ENCODE data around the gene PCLO.

Gene PCLO, protein sequence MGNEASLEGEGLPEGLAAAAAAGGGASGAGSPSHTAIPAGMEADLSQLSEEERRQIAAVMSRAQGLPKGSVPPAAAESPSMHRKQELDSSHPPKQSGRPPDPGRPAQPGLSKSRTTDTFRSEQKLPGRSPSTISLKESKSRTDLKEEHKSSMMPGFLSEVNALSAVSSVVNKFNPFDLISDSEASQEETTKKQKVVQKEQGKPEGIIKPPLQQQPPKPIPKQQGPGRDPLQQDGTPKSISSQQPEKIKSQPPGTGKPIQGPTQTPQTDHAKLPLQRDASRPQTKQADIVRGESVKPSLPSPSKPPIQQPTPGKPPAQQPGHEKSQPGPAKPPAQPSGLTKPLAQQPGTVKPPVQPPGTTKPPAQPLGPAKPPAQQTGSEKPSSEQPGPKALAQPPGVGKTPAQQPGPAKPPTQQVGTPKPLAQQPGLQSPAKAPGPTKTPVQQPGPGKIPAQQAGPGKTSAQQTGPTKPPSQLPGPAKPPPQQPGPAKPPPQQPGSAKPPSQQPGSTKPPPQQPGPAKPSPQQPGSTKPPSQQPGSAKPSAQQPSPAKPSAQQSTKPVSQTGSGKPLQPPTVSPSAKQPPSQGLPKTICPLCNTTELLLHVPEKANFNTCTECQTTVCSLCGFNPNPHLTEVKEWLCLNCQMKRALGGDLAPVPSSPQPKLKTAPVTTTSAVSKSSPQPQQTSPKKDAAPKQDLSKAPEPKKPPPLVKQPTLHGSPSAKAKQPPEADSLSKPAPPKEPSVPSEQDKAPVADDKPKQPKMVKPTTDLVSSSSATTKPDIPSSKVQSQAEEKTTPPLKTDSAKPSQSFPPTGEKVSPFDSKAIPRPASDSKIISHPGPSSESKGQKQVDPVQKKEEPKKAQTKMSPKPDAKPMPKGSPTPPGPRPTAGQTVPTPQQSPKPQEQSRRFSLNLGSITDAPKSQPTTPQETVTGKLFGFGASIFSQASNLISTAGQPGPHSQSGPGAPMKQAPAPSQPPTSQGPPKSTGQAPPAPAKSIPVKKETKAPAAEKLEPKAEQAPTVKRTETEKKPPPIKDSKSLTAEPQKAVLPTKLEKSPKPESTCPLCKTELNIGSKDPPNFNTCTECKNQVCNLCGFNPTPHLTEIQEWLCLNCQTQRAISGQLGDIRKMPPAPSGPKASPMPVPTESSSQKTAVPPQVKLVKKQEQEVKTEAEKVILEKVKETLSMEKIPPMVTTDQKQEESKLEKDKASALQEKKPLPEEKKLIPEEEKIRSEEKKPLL (N-terminal part only)

DNA sequence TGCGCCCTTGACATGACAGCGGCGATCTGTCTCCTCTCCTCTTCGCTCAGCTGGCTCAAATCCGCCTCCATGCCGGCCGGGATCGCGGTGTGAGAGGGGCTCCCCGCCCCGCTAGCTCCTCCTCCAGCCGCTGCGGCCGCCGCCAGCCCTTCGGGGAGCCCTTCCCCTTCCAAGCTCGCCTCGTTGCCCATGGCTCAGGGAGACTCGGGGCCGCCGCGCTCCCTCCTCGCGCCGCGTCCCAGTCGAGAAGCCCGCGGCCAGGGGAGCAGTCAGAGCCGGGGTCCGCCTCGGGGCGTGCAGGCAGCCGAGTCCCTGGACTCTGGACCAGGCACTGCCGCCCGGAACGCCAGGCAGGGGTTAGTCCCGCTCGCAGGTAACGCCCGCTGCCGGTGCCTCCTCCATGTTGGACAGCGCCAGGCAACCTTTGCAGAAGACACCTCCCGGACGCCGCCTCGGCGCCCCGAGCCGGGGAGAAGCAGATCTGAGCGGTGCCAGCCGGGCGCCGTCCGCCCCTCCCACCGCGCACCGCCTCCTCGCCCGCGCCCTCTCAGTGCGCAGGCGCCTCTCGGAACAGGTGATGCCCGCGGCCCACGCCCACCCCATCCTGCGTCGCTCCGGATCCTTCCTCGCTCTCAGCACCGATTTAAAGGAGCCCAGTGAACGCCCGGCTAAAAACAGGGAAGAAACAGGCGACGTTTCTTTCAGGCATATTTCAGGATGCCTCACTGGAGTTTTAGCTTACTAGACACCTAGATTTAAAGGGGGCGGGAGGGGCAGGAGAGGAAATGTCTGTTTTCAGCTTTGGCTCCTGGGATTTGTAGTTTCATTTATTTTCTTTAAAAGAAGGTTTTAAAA, at the start of gene PCLO:
Gene PCLO, minus strand, starts transcription at position 483 of the 855 bp plus-strand sequence. Its CDS starts 292 bp downstream, at position 191.
- peak within 1 kb of the TSS; percentile 81 for H3K4me3 ChIP-seq (ENCODE audit: low read depth, low read length)
- peak; percentile 81 for DNase-seq (ENCODE audit: low read depth)
- TF ChIP-seq CTCF (conservative IDR thresholded peaks at IDR 0.05; ENCODE audit: low read depth, low read length): no peak

DNA sequence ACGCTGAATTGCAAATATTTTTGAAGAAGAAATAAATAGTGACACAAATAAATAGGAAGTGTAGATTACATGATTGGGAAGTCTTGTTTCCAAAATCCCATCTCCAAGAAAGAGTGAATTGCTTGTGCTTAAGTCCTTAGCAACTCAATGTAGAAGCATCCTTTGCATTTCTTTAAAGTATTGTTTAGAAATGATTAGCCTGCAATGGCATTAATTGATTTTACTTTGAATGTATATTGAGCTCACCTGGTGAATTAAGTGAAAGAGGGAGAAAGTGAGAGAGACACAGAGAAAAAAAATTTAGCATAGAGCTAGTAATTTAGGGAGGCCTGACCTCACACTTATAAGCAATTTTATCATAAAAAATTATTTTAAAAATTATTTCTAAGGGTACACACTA, 49.0 kb upstream of the PCLO start:
- no peak for DNase-seq (ENCODE audit: low read depth)
- TF ChIP-seq CTCF (conservative IDR thresholded peaks at IDR 0.05; ENCODE audit: low read depth, low read length): no peak
- no peak overlapping the region for H3K4me3 ChIP-seq (ENCODE audit: low read depth, low read length)

DNA sequence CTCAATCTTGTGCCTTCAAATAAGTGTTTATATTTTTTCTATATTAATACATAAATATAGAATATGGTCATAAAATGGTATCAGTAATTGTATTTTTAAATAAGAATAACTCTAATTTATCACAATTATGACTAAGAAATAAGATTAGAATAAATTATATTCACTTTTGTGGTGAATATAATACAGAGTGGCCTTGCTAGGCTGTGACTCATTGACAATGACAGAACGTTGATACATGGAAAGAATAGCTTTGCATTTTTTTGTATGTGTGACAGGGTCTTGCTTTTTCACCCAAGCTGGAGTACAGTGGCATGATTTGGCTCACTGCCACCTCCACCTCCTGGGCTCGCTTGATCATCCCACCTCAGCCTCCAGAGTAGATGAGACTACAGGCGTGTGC, 47.8 kb upstream of the PCLO start:
- no peak for TF ChIP-seq CTCF (conservative IDR thresholded peaks at IDR 0.05; ENCODE audit: low read depth, low read length)
- DNase-seq (ENCODE audit: low read depth): no peak
- H3K4me3 ChIP-seq (ENCODE audit: low read depth, low read length): no peak overlapping the region

GRCh38 chr7:83204715-83205114, 42.0 kb upstream of the PCLO start:
- no peak for TF ChIP-seq CTCF (conservative IDR thresholded peaks at IDR 0.05; ENCODE audit: low read depth, low read length)
- H3K4me3 ChIP-seq (ENCODE audit: low read depth, low read length): no peak overlapping the region
- DNase-seq (ENCODE audit: low read depth): no peak

DNA sequence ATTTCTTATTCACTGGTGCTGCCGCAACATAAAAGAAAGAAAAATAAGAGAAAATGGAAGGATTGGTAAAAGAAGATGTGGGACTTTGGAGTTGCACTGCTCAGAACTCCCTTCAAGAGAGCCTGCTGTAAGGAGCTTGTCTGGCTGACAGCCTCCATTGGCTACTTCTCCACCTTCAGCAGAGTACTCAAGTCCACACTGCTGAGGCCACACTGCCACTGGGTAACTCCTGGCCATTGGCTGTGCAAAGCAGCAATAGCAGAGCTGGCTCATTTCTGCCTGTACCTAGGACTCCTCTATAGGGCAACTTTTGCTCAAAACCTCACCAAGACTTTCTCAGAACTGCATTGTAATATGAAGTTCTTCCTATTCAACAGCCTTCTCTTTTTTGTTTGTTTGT, 38.7 kb upstream of the PCLO start:
- no peak for TF ChIP-seq CTCF (conservative IDR thresholded peaks at IDR 0.05; ENCODE audit: low read depth, low read length)
- H3K4me3 ChIP-seq (ENCODE audit: low read depth, low read length): no peak overlapping the region
- DNase-seq (ENCODE audit: low read depth): no peak
